HG03097 (cell line): ENCODE measurements around the gene TTLL10.

Experiments
- ATAC-seq: cut with Tn5 transposase; IDR thresholded peaks from one replicate; pipeline ENCODE4 v1.9.1; 2021; ENCODE audit not compliant: unreplicated experiment, low FRiP score

The TTLL10 gene

DNA sequence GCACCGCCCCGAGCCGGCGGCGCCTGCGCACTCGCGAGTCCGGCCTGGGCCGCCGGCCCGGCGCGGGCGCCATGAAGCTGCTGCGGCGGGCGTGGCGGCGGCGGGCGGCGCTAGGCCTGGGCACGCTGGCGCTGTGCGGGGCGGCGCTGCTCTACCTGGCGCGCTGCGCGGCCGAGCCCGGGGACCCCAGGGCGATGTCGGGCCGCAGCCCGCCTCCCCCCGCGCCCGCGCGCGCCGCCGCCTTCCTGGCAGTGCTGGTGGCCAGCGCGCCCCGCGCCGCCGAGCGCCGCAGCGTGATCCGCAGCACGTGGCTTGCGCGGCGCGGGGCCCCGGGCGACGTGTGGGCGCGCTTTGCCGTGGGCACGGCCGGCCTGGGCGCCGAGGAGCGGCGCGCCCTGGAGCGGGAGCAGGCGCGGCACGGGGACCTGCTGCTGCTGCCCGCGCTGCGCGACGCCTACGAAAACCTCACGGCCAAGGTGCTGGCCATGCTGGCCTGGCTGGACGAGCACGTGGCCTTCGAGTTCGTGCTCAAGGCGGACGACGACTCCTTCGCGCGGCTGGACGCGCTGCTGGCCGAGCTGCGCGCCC lies 58.6 kb downstream of the TTLL10 start, which contains the start of gene B3GALT6:
TSS of gene B3GALT6 (plus strand) at position 30 of the 588 bp plus-strand sequence. CDS start at position 72, 42 bp downstream.
- ATAC-seq, result no peak

DNA sequence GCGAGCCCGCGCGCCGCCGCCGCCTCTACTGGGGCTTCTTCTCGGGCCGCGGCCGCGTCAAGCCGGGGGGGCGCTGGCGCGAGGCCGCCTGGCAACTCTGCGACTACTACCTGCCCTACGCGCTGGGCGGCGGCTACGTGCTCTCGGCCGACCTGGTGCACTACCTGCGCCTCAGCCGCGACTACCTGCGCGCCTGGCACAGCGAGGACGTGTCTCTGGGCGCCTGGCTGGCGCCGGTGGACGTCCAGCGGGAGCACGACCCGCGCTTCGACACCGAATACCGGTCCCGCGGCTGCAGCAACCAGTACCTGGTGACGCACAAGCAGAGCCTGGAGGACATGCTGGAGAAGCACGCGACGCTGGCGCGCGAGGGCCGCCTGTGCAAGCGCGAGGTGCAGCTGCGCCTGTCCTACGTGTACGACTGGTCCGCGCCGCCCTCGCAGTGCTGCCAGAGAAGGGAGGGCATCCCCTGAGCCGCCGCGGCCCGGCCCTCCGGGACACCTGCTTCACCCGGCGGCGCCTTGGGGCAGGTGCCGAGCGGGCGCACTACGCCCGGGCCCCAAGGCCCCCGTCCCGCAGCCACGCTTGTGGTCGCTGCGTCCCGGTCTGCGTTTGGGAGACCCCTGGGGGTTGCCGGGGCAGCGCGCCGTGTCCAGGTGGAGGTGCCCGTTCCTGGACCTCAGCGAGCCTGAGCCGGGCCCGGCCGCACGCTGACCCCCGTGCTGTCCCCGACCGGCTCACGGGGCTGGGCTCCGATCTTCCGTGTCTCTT lies 59.3 kb downstream of the TTLL10 start:
- ATAC-seq, result no peak

DNA sequence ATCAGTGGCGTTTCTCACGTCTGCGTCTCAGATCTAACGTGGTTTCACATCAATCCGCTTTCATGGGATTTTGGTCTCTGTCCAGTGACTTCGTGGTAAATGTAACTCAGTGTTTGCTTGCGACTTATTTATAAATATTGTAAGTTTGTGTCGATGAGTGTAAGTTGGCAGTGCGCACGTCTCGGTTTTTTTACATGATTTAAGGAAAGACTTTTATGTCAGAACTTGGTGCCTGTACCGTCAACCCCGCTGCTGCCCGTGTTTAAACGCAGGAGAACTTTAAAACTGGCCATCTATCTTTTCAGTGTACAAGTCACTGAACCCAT lies 59.9 kb downstream of the TTLL10 start:
- no peak for ATAC-seq

DNA sequence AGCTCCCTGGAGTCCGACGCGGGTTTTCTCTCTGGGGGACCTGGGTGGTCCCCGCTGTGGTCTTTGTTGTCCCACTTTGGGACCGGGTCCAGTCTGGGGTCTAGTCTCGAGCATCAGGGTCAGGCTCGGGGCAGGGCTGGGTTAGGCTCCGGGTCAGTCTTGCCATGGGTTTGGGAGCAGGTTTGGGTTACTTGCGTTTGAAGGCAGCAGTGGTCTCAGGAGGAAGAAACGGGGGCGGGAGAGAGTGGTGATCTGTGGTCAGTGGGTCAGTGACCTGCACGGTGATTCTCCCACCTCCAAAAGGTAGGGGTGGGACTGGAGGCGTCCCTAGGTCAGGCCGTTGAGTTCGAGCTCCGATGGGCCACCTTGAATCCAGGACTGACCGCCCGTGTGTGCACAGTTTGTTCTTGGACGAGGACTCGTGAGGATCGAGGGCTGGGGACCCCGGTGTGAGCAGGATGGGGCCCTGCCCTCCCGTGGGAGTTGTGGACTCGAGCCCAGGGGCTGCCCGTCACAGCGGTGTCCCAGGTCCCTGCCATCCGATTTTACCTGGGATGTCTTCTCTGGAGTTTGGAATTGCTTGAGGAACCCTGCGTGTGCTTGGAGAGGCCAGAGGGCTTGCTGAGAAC lies 60.6 kb downstream of the TTLL10 start:
- ATAC-seq, result no peak

DNA sequence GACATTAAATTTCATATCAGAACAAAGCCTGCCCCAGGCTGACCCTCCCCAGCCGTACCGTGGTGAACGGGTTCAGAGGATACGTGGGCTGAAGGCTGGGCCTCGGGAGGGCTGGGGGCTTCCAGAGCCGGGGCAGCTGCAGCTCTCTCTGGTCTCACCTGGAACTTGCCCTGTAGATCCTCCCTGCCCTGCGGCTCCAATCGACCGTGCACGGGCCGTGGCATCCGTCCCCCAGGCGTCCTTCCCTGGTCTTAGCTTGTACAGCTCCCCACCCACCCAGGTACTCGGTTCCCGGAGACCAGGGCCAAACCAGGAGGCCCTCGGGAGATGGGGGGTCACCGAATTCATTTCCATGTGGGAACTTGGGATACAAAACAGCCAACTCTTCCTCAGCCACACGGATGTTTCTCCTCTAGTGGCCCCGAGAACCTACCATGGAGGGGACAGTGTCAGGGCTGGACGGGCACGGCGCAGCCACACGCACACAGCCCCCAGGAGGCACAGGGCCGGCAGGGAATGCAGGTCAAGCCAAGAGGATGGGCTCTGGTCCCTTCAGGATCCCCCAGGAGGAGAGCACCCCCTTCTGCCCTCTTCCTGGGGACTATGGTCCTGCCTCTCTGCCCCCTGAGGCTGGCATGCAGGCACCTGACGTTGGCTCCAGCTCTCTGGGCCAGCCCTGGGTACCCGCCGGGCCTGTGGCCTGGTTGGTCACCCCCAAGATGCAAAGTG lies 61.5 kb downstream of the TTLL10 start:
- ATAC-seq, result no peak

DNA sequence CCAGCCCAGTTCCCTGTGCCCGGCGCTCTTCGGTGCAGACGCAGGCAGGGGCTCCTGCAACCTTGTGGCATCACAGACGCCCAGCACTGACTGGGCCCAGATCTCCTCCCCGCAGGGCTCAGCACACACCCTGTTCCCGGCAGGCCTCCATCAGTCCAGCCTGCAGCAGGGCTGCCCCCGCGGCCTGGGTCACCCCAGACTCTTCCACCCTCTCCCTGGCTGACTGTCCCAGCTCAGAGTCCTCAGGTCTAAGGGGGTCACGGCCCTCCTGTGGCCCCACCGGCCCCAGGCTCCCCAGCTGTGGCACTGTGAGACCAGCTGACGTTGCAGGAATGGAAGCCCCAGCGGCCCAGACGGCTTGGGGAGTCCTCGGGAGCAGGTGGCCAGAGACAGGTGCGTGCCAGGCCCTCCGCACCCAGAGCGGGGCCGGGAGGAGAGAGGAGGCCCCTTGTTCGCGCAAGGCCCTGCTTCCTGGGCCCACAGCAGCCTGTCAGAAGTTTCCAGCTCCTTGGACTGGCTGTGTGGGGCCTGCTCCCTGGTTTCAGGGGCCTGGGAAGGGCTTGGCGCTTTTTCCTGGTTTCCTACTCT lies 62.6 kb downstream of the TTLL10 start:
- no peak for ATAC-seq

DNA sequence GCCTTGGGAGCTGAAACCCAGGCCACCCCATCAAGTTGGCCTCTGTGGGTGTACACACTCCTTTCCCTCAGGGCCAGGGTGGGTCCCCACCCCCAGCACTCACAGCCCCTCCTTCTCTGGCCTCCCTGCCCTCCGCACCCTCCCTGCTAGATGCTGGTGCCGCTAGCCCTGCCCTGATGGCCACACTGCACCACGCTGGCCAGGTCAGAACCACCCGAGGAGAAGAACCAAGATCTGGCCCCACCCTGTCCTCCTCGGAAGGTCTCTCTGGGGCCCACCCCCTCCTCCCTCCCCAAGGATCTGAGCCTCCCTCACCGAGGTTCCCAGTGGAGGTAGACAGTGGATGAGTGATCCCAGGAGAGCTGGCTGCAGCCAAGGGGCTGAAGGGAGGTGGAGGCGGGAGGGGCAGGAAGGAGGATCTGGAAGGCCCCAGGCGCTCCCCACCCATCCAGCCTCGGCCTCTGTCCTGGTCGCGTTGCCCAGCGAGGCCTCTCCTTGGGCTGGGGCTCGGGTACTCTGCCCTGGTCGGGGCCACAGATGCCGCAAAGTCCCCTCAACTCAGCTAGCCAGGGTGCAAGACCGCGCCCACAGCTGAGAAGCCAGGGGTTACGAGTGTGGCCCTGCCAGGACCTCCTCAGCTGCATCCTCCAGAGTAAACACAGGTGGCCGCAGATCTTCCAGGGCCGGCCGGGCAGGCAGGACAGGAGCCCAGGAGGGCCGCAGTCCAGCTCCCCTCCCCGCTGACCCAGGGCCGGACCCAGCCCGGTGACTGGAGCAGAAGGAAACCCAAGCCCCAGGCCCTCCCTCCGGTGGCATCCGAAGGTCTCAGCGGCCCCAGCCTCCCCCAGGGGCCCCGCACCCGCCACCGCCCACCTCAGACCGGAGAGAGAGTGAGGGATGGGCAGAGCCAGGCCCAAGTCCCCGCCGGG lies 63.5 kb downstream of the TTLL10 start:
- ATAC-seq, result no peak

DNA sequence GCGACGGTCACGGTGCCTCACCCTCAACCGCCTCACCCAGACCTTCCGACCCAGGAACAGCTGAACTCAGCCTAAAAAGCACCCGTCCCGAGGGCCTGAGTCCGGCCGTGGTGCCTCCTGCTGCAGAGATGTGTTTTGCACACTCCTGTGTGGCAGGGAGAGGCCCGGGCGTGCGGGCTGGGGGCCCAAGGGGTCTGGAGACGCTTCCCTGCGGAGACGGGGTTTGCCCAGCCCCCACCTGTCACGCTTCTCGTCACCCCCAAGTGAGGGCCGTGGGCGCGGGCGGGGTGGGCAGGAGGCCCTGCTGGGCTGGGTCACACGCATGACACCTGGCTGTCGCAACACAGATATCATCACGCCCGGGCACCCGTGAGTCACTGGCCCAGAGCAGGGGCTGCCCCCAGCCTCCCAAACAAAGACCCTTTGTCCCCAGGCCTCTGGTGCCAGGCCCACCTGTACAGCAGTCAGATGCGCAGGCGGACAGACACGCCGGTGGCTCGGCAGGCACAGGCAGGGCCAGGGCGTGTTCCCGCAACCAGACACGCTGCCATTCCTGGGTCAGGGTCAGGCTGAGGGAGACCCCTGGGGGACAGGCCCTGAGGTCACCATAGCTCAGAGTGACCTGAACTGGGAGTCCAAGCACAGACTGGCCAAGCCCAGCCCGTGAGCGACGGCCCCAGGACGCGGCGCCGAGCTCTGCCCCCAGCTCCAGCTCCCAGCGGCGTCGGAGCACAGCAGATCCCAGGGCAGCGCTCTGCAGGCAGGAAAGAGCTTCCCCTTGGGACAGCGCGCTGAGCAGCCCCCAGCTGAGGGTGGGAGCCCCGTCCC lies 64.4 kb downstream of the TTLL10 start:
- ATAC-seq, result no peak

DNA sequence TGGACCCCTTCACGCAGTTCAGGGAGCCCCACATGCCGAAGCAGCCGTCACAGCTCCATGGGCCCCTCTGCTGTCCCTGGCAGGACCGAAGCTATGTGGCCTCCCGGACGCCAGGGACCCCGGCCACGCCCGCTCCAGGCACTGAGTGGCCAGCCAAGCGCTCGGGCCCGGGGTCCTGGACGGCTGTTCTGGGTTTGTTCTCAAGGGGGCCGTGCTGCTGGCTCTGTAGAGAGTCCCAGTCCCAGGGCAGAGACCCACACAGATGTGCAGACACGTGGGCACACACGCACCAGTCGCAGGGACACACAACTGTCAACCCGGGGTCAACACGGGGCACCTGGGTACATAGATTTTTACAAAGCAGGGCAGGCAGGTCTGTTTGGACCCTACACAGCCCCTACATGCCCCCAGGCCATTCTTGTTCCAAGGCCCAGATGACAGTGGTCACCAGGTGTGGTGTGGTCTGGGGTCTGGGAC lies 65.1 kb downstream of the TTLL10 start:
- ATAC-seq, result no peak

DNA sequence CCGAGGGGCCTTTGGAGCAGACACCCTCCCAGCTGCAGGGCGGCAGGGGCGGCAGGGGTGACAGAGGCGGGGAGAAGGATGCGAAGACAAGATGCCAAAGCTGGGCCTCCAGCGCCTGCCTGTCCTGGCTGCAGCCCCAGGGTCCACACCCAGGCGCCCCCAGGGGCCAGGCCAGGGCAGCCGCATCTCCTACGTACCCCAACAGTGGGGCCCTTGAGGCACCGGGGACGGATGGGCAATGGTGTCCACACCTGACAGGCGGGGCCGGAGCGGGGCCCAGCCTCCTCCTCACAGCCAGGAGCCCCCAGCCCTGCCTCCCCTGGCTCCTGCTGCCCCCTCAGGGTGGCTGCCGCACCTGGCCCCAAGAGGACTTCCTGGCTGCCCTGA lies 65.5 kb downstream of the TTLL10 start:
- ATAC-seq, result no peak

DNA sequence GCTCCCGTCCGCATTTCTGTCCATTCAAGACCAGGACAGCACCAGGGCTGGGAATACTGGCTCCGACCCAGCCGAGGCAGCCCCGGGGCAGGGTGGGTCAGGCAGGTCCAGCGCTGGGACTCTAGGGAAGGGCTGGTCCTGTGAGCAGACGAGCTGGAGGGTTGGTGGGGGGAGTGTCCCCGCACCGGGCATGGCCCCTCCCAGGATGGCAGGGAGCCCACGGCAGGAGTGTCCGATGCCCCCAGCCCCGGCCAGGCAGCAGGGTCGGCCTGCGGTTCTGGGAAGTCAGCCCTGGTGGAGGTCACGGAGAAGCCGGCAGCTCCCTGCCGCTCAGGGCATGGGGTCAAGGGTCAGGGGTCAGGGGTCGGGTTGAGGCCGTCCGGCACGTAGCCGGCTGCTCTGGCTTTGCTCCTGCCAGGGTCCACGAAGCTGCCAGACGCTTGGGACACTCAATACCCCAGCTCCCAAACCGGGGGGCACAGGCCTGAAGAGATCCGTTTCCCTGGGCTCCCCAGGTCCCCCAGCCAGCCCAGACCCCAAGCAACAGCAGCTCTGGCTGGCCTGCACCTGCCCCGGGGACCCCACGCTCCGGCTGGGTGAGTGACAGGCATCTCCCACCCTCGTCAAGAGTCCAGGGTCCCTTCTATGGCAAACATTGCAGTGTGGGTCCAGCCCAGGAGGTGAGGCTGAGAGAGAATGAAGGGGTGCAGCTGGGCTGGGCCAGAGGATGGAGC lies 66.1 kb downstream of the TTLL10 start:
- no peak for ATAC-seq

DNA sequence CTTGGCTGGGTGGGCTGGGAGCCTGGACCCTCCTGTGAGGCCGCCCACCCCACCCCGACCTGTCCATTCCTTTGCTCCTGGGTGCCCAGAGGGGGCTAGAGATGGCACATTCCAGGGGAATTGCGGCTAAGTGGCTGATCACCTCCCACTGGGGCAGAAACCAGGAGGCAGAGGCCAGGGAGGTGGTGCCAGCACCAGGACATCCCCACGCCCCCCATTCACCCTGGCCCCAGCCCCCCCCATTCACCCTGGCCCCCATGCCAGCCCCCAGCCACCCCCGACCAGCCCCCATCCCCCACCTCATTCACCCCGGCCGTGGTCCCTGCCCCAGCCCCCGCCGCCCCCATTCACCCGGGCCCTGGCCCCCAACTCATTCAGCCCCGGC lies 66.7 kb downstream of the TTLL10 start:
- no peak for ATAC-seq

DNA sequence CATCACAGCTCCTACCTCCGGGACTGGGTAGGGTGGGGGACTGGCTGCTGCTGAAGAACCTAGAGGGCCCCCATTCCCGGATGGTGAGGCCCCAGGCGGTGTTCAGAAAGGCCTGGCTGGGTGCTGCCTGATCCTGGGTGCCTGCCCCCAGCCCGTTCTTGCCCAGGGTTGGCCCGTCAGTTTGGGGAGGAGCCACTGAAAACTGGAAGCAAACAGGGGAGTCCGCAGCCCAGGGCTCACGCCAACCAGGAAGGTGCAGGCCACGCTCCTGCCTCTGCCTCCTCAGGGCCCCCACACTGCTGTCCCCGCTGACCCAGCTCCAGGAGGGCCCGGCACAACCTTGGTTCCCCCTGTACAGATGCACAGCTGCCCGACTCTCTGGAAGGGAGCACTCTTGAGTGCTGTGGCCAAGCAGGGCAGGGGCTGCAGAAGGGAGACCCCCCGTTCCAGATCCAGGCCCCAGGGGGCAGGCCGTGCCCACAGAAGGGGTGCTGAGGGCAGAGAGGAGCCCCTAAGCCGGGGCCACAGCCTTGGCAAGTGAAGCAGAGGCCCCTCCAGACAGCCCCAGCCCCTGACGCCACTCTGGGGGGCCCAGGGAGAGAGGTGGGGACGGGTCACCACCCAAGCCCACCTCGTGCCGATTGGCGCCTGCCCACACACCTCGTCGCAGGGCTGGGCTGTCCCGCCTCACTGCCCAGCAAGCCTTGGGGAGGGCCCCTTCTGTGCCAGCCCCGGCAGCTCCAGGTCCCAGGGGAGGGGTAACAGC lies 67.3 kb downstream of the TTLL10 start:
- no peak for ATAC-seq

DNA sequence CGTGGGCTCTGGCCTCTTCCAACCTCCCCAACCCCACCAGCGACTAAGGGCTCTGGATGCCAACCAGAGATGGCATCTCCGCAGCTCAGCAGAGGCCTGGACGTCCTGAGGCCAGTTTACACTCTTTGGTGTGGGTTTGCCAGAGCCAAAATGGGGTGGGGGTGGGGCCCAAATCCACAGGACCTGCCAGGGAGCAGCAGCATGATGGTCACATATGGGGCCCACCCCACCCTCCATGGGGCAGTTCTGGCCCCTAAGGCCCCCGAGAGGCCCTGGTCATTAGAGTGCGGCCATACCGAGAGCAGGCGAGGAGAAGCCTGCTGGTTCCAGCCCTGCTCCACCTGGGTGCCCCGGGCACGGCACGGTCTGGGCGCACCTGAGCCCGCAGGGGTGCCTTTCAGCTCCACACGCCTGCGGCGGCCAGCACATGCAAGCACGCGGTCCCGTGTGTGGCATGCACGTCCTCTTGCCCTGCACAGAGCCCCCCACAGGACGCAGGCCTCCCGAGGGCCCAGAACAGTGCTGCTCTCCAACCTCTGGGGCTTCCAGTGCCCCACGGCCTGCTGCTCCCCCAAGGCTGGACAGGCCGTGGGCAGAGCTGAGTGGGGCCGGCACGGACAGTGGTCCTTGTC lies 68.0 kb downstream of the TTLL10 start:
- ATAC-seq, result no peak

DNA sequence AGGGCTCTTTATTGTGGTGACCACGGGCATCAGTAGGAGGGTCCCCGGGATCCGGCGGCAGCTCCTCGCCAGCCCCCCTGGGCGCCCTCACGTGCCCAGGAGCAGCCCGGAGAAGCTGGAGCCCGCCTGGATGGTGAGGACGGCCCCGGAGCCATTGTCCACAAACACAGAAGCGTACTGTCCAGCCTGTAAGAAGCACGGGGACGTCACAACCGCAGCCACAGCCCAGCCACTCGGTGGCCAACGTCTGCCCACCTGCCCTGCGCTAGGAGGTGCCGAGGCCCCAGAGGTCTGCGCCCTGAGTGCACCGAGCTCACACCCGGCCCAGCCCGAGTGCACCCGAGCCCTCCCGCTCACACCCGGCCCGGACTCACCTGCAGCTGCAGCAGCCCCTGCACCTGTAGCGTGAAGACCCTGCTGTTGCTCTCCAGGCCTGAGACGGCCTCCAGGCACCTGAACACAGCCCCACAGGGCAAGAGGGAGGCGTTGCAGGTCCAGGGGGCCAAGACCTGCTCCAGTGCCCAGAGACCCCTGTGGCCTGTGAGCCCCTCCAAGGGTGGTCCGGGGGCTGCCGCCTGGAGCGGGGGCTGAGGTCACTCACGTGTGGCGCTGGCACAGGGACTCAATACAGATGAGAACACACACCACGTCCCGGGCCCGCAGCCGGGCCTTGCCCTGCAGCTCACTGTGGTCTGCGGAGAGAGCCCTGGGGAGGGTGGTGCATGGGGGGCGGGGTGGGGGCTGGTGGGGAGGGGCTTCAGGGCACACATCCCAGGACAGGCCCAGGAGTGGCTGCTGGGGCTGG lies 69.0 kb downstream of the TTLL10 start:
- no peak for ATAC-seq

DNA sequence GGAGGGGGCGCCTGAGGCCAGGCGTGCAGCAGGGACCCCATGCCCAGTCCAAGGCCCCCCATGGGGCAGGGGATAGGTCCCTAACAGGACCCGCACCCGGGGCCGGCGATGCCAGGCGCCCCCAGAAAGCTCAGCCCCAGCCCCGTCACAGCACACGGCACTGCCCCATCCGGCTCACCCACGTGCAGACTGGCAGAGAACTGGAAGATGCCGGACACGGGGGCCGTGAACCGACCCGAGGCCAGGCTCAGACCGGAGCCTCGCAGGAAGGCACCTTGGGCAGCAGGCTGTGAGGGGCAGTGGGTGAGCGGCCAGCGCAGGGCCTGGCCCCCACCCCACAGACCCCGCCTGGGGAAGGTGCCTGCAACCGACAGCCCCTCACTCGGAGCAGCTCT lies 69.6 kb downstream of the TTLL10 start:
- ATAC-seq, result no peak
